ENCODE results near the gene FRS2. TPM values are rescaled to one million over a fixed set of nuclear protein-coding genes. Genes with fewer than 3 reads are reported as not detected.

Gene FRS2, protein sequence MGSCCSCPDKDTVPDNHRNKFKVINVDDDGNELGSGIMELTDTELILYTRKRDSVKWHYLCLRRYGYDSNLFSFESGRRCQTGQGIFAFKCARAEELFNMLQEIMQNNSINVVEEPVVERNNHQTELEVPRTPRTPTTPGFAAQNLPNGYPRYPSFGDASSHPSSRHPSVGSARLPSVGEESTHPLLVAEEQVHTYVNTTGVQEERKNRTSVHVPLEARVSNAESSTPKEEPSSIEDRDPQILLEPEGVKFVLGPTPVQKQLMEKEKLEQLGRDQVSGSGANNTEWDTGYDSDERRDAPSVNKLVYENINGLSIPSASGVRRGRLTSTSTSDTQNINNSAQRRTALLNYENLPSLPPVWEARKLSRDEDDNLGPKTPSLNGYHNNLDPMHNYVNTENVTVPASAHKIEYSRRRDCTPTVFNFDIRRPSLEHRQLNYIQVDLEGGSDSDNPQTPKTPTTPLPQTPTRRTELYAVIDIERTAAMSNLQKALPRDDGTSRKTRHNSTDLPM
- 38.4 TPM for polyA plus RNA-seq (2013, experiment 1 of 4)
- 38.1 TPM for polyA plus RNA-seq (2013, experiment 2 of 4)
- polyA plus RNA-seq (2013, experiment 3 of 4), result 29.9 TPM
- 37.0 TPM for polyA plus RNA-seq (2013, experiment 4 of 4)

DNA sequence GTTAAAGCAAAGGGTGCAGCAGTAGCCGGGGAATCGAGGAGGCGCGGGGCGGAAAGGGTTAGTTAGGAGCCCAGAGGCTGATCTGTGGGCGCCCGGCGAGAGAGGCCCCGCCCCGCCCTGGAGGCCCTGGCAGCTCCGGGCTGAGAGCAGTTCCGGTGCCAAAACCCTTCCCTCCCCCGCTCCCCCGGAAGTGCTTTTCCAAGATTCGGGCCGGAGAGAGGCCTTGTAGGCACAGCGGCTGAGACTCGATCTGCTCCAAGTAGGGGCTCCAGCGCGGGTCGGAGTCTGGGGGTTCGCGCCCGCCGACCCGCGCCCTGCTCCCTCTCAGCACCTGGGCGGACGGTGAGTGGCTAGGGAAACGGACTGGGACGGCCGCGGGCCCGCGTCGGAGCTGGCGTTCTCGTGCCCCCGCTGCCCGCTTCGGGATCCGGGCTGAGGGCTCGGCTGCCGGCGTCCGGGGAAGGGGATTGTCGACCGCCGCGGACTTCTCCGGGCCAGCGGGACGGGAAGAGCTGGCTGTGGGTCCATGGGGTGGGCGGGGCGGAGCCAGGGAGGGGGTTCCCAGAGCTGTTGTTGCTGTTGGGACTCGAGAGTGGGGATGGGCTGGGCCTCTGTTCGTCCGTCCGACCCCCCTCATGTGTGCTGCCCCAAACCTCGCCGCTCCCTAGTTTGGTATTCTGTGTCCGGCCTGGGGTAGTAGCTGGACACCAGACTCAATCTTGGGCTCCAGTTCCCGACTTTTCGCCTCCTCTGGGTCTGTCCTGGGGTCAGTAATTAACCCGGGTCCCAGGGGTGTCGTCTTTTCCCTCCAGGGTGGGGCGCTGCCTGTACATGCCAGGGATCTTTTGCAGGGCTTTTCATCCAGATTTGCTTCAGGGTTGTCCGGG is at the start of gene FRS2:
TSS of gene FRS2 (plus strand) at position 200 of the 887 bp plus-strand sequence. CDS start 98,643 bp downstream, outside the sequence.
- Histone ChIP-seq H3K36me3 (ENCODE audit: control insufficient read depth, insufficient read depth, low read length) (no peaks in the 10 kb centered on the region), H3K27me3 (ENCODE audit: control insufficient read depth, insufficient read depth, low read length, poor library complexity, severe bottlenecking) (no peaks in the 10 kb centered on the region), H3K27ac (ENCODE audit: insufficient read depth, low read depth, low read length, poor library complexity, severe bottlenecking) (peak within 1 kb of the TSS; percentile 91), H3K9me3 (ENCODE audit: control insufficient read depth, low read length) (no peaks in the 10 kb centered on the region), H3K4me3 (ENCODE audit: insufficient read depth, low read depth, low read length) (peak within 1 kb of the TSS; percentile 95), H3K4me1 (ENCODE audit: control insufficient read depth, insufficient read depth, low read length) (peaks cover 15% of the 10 kb centered on the region)
- 0% methylated on average over 68 of the region's 68 CpGs for WGBS, 2 experiments

GRCh38 chr12:69421548-69421947 is 48.6 kb upstream of the FRS2 start:
- H3K27ac ChIP-seq (ENCODE audit: insufficient read depth, low read depth, low read length, poor library complexity, severe bottlenecking), result no peak overlapping the region
- H3K4me1 ChIP-seq (ENCODE audit: control insufficient read depth, insufficient read depth, low read length), result no peaks in the 10 kb centered on the region
- H3K9me3 ChIP-seq (ENCODE audit: control insufficient read depth, low read length), result no peaks in the 10 kb centered on the region
- 92 to 95% methylated on average over 3 of the region's 3 CpGs for WGBS, 2 experiments
- no peaks in the 10 kb centered on the region for H3K27me3 ChIP-seq (ENCODE audit: control insufficient read depth, insufficient read depth, low read length, poor library complexity, severe bottlenecking)
- no peak overlapping the region for H3K4me3 ChIP-seq (ENCODE audit: insufficient read depth, low read depth, low read length)
- H3K36me3 ChIP-seq (ENCODE audit: control insufficient read depth, insufficient read depth, low read length), result no peaks in the 10 kb centered on the region

GRCh38 chr12:69423037-69423905 is 46.9 kb upstream of the FRS2 start:
- Histone ChIP-seq H3K4me3 (ENCODE audit: insufficient read depth, low read depth, low read length) (no peak overlapping the region), H3K4me1 (ENCODE audit: control insufficient read depth, insufficient read depth, low read length) (no peaks in the 10 kb centered on the region), H3K36me3 (ENCODE audit: control insufficient read depth, insufficient read depth, low read length) (no peaks in the 10 kb centered on the region), H3K27ac (ENCODE audit: insufficient read depth, low read depth, low read length, poor library complexity, severe bottlenecking) (no peak overlapping the region), H3K9me3 (ENCODE audit: control insufficient read depth, low read length) (no peaks in the 10 kb centered on the region), H3K27me3 (ENCODE audit: control insufficient read depth, insufficient read depth, low read length, poor library complexity, severe bottlenecking) (no peaks in the 10 kb centered on the region)
- WGBS, 2 experiments, result 89 to 95% methylated on average over 5 of the region's 5 CpGs

DNA sequence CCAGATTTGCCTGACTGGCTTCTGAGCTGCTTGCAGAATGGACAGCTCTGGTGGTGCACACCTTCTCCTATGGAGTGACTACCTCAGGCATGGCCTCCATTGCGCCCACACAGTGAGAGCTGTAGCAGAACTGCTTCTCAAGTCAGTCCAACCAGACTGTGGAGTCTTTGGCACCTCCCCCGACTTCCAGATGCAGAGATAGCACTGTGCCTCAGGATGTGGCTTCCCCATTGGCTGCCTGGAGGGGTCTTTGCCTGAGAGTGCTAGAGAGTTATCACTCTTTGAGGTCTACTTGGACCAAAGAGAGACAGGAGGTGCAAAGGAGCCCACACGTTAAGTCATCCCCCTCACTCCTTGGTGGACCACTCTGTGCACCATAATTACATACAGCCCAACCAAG is 44.8 kb upstream of the FRS2 start:
- Histone ChIP-seq H3K9me3 (ENCODE audit: control insufficient read depth, low read length) (no peaks in the 10 kb centered on the region), H3K36me3 (ENCODE audit: control insufficient read depth, insufficient read depth, low read length) (no peaks in the 10 kb centered on the region), H3K27ac (ENCODE audit: insufficient read depth, low read depth, low read length, poor library complexity, severe bottlenecking) (no peak overlapping the region), H3K4me3 (ENCODE audit: insufficient read depth, low read depth, low read length) (no peak overlapping the region), H3K4me1 (ENCODE audit: control insufficient read depth, insufficient read depth, low read length) (no peaks in the 10 kb centered on the region), H3K27me3 (ENCODE audit: control insufficient read depth, insufficient read depth, low read length, poor library complexity, severe bottlenecking) (no peaks in the 10 kb centered on the region)
- 92 to 94% methylated on average over 3 of the region's 3 CpGs for WGBS, 2 experiments

- Histone ChIP-seq H3K27ac (ENCODE audit: insufficient read depth, low read depth, low read length, poor library complexity, severe bottlenecking) (no peak overlapping the region), H3K27me3 (ENCODE audit: control insufficient read depth, insufficient read depth, low read length, poor library complexity, severe bottlenecking) (no peaks in the 10 kb centered on the region)
These were observed 41.7 kb upstream of the FRS2 start for GRCh38 chr12:69428351-69429073.

GRCh38 chr12:69430942-69431590 is 39.1 kb upstream of the FRS2 start:
- Histone ChIP-seq H3K4me1 (ENCODE audit: control insufficient read depth, insufficient read depth, low read length) (no peaks in the 10 kb centered on the region), H3K4me3 (ENCODE audit: insufficient read depth, low read depth, low read length) (no peak overlapping the region), H3K36me3 (ENCODE audit: control insufficient read depth, insufficient read depth, low read length) (no peaks in the 10 kb centered on the region), H3K27me3 (ENCODE audit: control insufficient read depth, insufficient read depth, low read length, poor library complexity, severe bottlenecking) (no peaks in the 10 kb centered on the region), H3K27ac (ENCODE audit: insufficient read depth, low read depth, low read length, poor library complexity, severe bottlenecking) (no peak overlapping the region), H3K9me3 (ENCODE audit: control insufficient read depth, low read length) (no peaks in the 10 kb centered on the region)
- WGBS, 2 experiments, result 92 to 94% methylated on average over 8 of the region's 8 CpGs

More at GRCh38 chr12:69428351-69429073, 41.7 kb upstream of the FRS2 start:
- 93% methylated on average over 6 to 7 of the region's 7 CpGs for WGBS, 2 experiments
- no peaks in the 10 kb centered on the region for H3K36me3 ChIP-seq (ENCODE audit: control insufficient read depth, insufficient read depth, low read length)
- no peaks in the 10 kb centered on the region for H3K4me1 ChIP-seq (ENCODE audit: control insufficient read depth, insufficient read depth, low read length)
- H3K4me3 ChIP-seq (ENCODE audit: insufficient read depth, low read depth, low read length), result no peak overlapping the region
- H3K9me3 ChIP-seq (ENCODE audit: control insufficient read depth, low read length), result no peaks in the 10 kb centered on the region

DNA sequence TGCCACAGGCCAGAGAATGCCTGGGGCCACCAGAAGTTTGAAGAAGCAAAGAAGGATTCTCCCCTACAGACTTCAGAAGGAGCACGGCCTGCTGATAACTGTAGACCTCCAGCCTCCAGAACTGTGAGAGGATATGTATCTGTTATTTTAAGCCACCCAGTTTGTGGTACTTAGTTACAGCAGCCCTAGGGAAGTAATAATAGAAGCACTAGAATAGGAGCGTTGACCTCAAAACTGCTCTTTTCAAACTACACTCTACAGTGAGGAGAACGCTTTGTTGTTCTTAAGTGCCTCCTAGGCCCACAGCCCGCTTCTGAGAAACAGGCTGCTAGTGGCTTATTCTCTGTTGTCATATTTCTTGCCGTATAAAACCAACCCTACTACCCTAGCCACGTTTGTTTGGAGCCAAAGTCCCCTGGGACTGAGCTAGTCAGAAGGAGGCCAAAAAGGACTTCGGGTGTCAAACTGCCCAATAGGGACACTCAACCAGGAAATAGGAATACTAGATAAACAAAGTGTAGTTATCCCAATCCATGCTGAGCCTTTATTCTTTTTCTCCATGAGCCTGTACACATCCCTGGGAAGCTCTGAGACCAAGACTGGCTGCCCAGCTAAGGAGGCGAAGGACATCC is 38.5 kb upstream of the FRS2 start:
- Histone ChIP-seq H3K9me3 (ENCODE audit: control insufficient read depth, low read length) (no peaks in the 10 kb centered on the region), H3K27me3 (ENCODE audit: control insufficient read depth, insufficient read depth, low read length, poor library complexity, severe bottlenecking) (no peaks in the 10 kb centered on the region), H3K4me3 (ENCODE audit: insufficient read depth, low read depth, low read length) (no peak overlapping the region), H3K36me3 (ENCODE audit: control insufficient read depth, insufficient read depth, low read length) (no peaks in the 10 kb centered on the region), H3K27ac (ENCODE audit: insufficient read depth, low read depth, low read length, poor library complexity, severe bottlenecking) (no peak overlapping the region), H3K4me1 (ENCODE audit: control insufficient read depth, insufficient read depth, low read length) (no peaks in the 10 kb centered on the region)
- WGBS, 2 experiments, result 94% methylated on average over 8 of the region's 8 CpGs

DNA sequence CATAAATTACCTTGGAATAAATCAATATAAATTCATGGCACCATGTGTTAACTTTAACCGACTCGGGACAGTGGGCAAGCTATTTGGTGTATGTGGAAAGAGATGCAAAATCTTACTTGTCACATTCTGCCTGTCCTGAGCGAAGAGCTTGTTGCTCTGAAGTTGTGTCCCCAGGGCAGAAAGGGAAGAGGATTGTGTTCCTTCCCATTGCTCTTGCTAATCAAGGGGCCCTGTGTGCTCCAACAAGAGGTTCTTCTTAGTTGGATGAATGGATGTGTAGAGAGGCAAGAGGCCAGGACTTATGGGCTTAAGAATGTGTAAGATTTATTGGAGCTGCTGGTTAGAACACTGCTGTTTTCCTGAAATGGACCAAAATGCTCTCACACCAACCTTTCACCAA is 36.5 kb upstream of the FRS2 start:
- Histone ChIP-seq H3K27me3 (ENCODE audit: control insufficient read depth, insufficient read depth, low read length, poor library complexity, severe bottlenecking) (no peaks in the 10 kb centered on the region), H3K4me3 (ENCODE audit: insufficient read depth, low read depth, low read length) (no peak overlapping the region), H3K27ac (ENCODE audit: insufficient read depth, low read depth, low read length, poor library complexity, severe bottlenecking) (no peak overlapping the region), H3K4me1 (ENCODE audit: control insufficient read depth, insufficient read depth, low read length) (no peaks in the 10 kb centered on the region), H3K9me3 (ENCODE audit: control insufficient read depth, low read length) (no peaks in the 10 kb centered on the region), H3K36me3 (ENCODE audit: control insufficient read depth, insufficient read depth, low read length) (no peaks in the 10 kb centered on the region)
- 94 to 96% methylated on average over 3 of the region's 3 CpGs for WGBS, 2 experiments

Measured in ectodermal cell (in vitro differentiated cells).